ENCODE results near the gene SOX3. TPM values are rescaled to one million over a fixed set of nuclear protein-coding genes. Genes with fewer than 3 reads are reported as not detected.

SOX3 gene
- total and polyA plus RNA-seq, 2 experiments from 2014 or later = not detected

DNA sequence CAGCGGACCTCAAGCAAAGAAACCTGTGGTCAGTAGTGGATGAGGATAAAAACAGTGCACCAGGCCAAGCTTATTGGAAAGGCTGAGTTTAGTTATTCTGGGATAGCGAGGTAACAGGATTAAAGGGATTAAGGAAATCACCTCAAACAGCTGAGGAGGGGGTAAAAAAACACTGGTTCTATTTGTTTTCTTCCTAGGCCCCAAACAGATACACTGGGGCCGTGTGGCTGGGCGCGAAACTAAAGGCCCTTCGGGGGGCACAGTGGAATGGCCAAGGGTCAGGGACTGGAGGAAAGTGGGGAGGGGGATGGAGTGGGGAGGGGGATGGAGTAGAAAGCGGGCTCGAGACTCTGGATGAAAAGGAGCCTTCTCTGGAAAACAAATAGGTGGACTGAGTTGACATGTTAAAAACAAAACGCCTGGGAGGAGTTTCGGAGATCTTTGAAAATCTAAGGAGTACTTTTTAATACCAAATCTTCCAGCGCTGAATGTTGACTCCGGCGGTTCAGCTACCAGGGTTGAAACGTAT is 2.9 kb downstream of the SOX3 start:
- H3K27me3 ChIP-seq (replicated peaks; ENCODE audit: insufficient read depth) = peaks cover 41% of the 10 kb centered on the region
- no peaks in the 10 kb centered on the region for H3K9me2 ChIP-seq (ENCODE audit: insufficient read depth)
- H3K4me3 ChIP-seq = no peak overlapping the region
- H3K79me2 ChIP-seq (ENCODE audit: insufficient read depth) = no peaks in the 10 kb centered on the region
- DNase-seq = no peak
- H3K4me2 ChIP-seq (ENCODE audit: unreplicated experiment) = no peak overlapping the region
- no peak overlapping the region for H2AFZ ChIP-seq
- in situ Hi-C loops (cut with MboI) = no loop called here
- H4K20me1 ChIP-seq (ENCODE audit: insufficient read depth) = no peaks in the 10 kb centered on the region
- no peaks in the 10 kb centered on the region for H3K4me1 ChIP-seq (ENCODE audit: insufficient read depth)
- H3K9me3 ChIP-seq (ENCODE audit: low read depth) = no peaks in the 10 kb centered on the region
- no peak overlapping the region for H3K27ac ChIP-seq
- H3F3A ChIP-seq (ENCODE audit: insufficient read depth) = no peaks in the 10 kb centered on the region
- TF ChIP-seq EZH2 (IDR thresholded peaks at IDR 0.05; ENCODE audit: insufficient read depth, poor library complexity, severe bottlenecking) (peak; percentile 69), EZH2phosphoT487 (IDR thresholded peaks at IDR 0.05; ENCODE audit: insufficient read depth, low read depth) (no peak)
- no peaks in the 10 kb centered on the region for H3K36me3 ChIP-seq (ENCODE audit: low read depth)
- no peak overlapping the region for H3K9ac ChIP-seq
- WGBS, 2 experiments (ENCODE audit: low coverage in 1 of 2, low lambda C conversion rate in 2 of 2, missing lambda C conversion rate in 2 of 2) = 15 to 16% methylated on average over 13 to 14 of the region's 14 CpGs

DNA sequence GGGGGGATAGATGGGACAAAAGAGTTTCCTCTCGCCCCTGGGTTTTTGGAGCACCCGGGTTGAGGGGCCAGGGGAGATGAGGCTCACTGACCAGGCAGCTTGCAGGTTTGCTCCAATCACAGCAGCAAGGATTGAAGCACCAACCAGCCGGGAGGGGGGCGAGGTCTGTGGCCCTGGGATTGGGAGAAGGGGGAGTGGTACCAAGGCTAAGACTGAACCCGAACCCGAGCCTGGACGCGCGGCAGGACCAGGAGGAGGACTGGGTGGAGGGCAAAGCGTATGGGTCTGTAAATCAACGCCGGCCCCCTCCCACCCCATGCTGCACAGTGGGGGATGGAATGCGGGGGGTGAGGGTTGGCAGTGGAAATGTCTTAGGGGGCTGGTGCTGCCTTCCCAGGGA is 3.5 kb downstream of the SOX3 start:
- Histone ChIP-seq H3K27ac (no peak overlapping the region), H2AFZ (no peak overlapping the region), H3F3A (ENCODE audit: insufficient read depth) (no peaks in the 10 kb centered on the region), H3K4me2 (ENCODE audit: unreplicated experiment) (no peak overlapping the region), H3K4me3 (no peak overlapping the region), H3K9ac (no peak overlapping the region), H3K9me2 (ENCODE audit: insufficient read depth) (no peaks in the 10 kb centered on the region), H3K27me3 (replicated peaks; ENCODE audit: insufficient read depth) (peaks cover 37% of the 10 kb centered on the region), H3K79me2 (ENCODE audit: insufficient read depth) (no peaks in the 10 kb centered on the region), H3K4me1 (ENCODE audit: insufficient read depth) (no peaks in the 10 kb centered on the region), H3K9me3 (ENCODE audit: low read depth) (no peaks in the 10 kb centered on the region), H3K36me3 (ENCODE audit: low read depth) (no peaks in the 10 kb centered on the region), H4K20me1 (ENCODE audit: insufficient read depth) (no peaks in the 10 kb centered on the region)
- WGBS, 2 experiments (ENCODE audit: low coverage in 1 of 2, low lambda C conversion rate in 2 of 2, missing lambda C conversion rate in 2 of 2) = 26 to 33% methylated on average over 4 to 13 of the region's 13 CpGs
- DNase-seq = no peak
- TF ChIP-seq EZH2phosphoT487 (IDR thresholded peaks at IDR 0.05; ENCODE audit: insufficient read depth, low read depth) (no peak), EZH2 (IDR thresholded peaks at IDR 0.05; ENCODE audit: insufficient read depth, poor library complexity, severe bottlenecking) (no peak)
- in situ Hi-C loops (cut with MboI) = no loop called here

DNA sequence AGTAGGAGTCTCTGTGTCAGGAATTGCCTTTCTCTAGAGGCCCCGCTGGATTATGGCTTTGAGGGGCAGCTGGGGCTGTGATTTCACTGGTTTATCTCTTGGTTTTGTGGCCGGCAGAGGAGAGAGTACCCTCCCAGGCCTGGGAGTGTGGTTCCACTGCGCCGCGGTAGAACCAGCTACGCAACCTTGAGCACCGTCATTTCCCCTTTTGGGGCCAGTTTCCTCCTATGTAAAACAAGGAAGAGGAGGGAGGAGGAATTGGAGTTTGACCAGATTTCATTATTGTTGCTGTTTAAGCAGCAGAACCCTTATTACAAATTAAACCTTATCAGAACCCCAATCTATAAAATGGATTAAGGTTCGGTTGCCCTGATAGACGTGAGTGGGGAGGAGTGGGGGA is 4.4 kb downstream of the SOX3 start:
- TF ChIP-seq EZH2phosphoT487 (IDR thresholded peaks at IDR 0.05; ENCODE audit: insufficient read depth, low read depth) = no peak
- TF ChIP-seq EZH2 (IDR thresholded peaks at IDR 0.05; ENCODE audit: insufficient read depth, poor library complexity, severe bottlenecking) = no peak
- Histone ChIP-seq H3F3A (ENCODE audit: insufficient read depth) (no peaks in the 10 kb centered on the region), H3K4me3 (no peak overlapping the region), H3K9ac (no peak overlapping the region), H3K9me2 (ENCODE audit: insufficient read depth) (no peaks in the 10 kb centered on the region), H3K36me3 (ENCODE audit: low read depth) (no peaks in the 10 kb centered on the region), H4K20me1 (ENCODE audit: insufficient read depth) (no peaks in the 10 kb centered on the region), H3K79me2 (ENCODE audit: insufficient read depth) (no peaks in the 10 kb centered on the region), H2AFZ (no peak overlapping the region), H3K4me2 (ENCODE audit: unreplicated experiment) (no peak overlapping the region), H3K27me3 (replicated peaks; ENCODE audit: insufficient read depth) (peaks cover 28% of the 10 kb centered on the region; the same call in 1 of the 2 replicates), H3K27ac (no peak overlapping the region), H3K9me3 (ENCODE audit: low read depth) (no peaks in the 10 kb centered on the region), H3K4me1 (ENCODE audit: insufficient read depth) (no peaks in the 10 kb centered on the region)
- no peak for DNase-seq
- in situ Hi-C loops (cut with MboI) = no loop called here
- whole genome bisulfite sequencing, 2 experiments (ENCODE audit: low coverage in 1 of 2, low lambda C conversion rate in 2 of 2, missing lambda C conversion rate in 2 of 2) = 2 to 44% methylated on average over 5 to 9 of the region's 9 CpGs

DNA sequence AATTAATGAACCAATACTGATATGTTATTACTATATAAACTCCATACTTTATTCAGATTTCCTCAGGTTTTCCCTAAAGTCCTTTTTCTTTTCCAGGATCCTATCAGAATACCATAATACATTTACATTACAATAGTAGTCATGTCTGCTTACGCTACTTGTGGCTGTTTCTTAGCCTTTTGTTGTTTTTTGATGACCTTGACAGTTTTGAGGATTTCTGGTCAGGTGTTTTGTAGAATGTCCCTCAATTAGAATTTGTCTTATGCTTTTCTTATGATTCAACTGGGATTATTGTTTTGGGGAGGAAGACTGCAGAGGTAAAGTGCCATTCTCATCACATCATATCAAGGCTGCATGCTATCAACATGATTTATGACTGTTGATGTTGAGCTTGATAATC is 9.1 kb downstream of the SOX3 start:
- Histone ChIP-seq H2AFZ (no peak overlapping the region), H3K9me2 (ENCODE audit: insufficient read depth) (no peaks in the 10 kb centered on the region), H3K79me2 (ENCODE audit: insufficient read depth) (no peaks in the 10 kb centered on the region), H3K4me2 (ENCODE audit: unreplicated experiment) (no peak overlapping the region), H3K9me3 (ENCODE audit: low read depth) (no peaks in the 10 kb centered on the region), H3K4me1 (ENCODE audit: insufficient read depth) (no peaks in the 10 kb centered on the region), H3K9ac (no peak overlapping the region), H3K27ac (no peak overlapping the region), H4K20me1 (ENCODE audit: insufficient read depth) (no peaks in the 10 kb centered on the region), H3K27me3 (replicated peaks; ENCODE audit: insufficient read depth) (0 out of 2 replicates have a peak, but pooled peaks cover 3% of the 10 kb centered on the region), H3K4me3 (no peak overlapping the region), H3K36me3 (ENCODE audit: low read depth) (no peaks in the 10 kb centered on the region), H3F3A (ENCODE audit: insufficient read depth) (no peaks in the 10 kb centered on the region)
- no peak for DNase-seq
- WGBS, 2 experiments (ENCODE audit: low coverage in 1 of 2, low lambda C conversion rate in 2 of 2, missing lambda C conversion rate in 2 of 2) = 81 to 100% methylated on average over 1 of the region's 1 CpG
- TF ChIP-seq EZH2phosphoT487 (IDR thresholded peaks at IDR 0.05; ENCODE audit: insufficient read depth, low read depth) = no peak
- no peak for TF ChIP-seq EZH2 (IDR thresholded peaks at IDR 0.05; ENCODE audit: insufficient read depth, poor library complexity, severe bottlenecking)
- in situ Hi-C loops (cut with MboI) = no loop called here

Measured in GM23248 (cell line).